ENCODE data around the gene FLRT2.

Gene FLRT2

DNA sequence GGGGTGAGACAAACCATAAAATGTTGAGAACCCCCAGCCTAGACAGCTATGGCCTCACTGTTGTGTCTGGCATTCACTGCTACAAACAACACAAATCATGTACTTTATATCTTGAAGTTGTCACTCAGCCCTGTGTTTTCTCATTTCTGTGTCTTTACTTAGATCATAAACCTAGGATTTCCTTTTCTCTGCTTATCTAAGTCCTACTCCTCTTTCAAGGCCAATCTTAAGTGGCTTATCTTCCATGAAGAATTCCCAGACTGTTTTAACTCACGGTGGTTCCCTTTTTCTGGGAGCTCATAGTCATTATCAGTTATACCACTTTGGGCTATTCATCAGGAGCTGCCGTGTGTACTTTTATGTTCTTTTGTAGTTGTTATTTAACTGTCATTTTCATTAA lies 42.1 kb downstream of the FLRT2 start:
- DNase-seq, result no peak

DNA sequence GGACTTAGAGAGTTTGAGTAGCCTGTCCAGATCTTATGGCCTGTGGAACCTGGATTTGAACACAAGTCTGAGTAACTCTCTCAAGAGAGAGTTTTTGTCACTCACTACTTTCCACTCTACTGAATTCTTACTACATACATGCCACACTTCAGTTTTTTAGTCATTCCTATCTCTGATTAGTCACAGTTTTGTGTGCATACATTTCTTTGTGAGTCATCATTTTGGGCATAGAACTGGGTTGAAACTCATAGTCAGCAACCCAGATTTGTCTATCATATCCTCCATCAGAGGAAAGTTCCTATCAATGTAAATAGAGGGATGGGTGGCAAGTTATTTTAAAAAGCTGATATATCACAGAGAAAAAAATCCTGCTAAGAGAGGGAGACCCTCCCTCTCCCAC lies 42.9 kb downstream of the FLRT2 start:
- no peak for DNase-seq

DNA sequence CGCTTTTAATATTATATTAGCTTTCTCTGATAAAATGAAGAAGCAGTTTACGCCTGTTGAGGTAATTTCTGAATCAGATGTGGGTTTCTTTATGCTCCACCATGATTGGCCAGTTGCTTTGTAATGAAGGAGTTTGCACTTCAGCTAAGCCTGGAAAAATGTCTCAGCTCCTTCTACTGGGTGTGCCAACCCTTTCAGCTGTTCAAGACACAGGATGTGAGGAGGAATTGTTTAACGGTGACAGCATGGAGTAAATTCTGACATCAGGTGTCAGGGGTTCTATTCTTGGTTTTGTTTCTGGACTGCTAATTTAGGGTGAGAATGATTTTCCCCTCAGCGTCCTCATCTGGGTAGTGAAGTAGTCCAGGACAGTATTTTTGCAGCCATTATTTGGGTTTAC lies 43.5 kb downstream of the FLRT2 start:
- DNase-seq, result no peak

DNA sequence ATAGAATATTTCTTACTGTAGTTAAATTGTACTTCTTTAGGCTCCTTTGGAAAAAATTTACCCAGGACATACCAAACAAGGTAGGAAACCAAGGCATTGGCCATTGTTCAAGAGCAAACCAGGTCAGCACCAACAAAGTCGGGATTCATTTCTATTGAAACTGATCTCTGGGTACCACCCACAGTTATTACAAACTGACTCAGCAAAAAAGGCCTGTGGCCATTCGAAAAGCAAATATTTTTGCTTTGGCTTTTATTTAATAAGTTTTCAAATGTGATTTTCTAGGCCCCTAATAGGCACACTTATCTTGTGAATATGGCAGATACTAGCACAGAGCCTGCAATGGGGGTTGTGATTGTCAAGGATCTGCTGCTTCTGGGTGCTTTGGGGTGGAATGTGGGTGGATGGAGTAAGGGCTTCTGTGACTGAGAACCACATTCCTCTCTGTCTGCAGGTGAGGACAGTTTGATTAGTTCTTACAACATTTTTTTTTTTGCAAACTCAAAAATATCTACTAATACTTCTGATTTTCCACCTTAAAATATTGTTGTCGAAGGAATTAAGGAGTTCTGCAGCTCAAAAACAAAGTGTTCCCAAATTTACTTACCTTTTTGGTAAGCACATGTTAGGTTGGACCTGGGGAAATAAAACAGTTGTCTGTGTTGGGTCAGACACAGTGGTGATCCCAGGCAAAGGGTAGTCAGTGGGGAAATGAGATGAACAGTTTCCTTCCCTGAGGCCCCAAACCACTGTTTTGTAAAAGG lies 45.1 kb downstream of the FLRT2 start:
- no peak for DNase-seq

DNA sequence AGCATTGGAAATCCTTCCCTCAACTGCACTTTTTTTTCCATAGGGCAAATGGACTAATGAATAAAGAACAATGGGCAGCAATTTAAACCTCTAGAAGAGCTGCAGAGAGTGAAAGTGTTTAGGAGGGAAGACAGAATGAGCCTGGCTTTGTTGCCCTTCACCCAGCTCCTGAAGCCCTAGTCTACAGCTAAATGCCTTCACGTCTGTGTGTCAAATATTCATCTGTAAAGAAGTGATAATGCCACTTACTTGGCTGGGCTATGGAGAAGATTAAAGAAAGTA lies 45.6 kb downstream of the FLRT2 start:
- no peak for DNase-seq

DNA sequence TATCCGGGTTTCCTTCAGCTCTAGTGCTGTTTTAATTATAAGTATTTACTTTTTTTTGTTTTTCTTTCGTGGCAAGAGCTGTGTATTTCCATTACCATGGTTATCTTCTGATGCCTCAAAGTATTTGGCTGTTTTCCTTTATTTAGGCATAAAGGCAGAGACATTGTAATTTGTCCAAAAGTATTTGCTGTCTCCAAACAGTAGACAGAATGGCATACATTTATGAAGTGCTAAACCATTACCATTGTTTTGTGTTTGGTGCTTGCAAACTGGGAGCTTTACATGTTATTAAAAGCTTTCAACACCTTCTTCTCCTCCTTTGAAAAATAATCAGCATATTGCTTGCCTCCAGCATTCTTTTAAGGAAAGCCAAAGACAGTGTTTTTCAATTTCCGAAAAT lies 46.3 kb downstream of the FLRT2 start:
- DNase-seq, result no peak

DNA sequence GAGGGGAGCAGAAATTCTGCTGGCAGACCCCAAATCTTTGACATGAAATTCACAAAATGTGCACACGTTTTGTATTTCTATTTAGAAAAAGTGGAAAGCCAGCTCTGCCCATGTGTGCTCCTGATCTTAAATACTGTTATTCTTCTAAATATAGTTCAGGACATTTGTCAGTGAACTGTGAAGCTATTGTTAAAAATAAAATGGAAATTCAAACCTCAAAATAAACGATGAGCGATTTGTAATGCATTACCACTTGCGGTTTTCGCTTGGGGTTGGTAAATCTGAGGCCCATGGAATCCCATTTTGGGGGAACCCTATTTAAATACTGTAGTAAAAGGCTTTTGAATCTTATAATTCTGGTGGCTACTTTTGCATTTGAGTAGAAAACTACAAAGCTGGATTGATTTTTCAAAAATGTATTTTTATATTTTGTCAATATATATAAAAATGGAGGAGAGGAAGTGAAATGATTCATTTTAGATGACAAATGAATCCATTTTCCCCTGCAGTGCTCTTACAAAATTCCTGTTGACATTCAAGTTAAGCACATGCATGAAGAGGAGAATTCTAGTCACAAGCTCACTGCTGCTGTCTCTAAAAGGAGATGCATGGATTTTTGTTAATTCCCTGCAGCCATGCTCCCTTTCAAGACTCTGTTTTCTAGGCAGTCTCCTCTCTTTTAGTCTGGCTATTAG lies 47.1 kb downstream of the FLRT2 start:
- no peak for DNase-seq

DNA sequence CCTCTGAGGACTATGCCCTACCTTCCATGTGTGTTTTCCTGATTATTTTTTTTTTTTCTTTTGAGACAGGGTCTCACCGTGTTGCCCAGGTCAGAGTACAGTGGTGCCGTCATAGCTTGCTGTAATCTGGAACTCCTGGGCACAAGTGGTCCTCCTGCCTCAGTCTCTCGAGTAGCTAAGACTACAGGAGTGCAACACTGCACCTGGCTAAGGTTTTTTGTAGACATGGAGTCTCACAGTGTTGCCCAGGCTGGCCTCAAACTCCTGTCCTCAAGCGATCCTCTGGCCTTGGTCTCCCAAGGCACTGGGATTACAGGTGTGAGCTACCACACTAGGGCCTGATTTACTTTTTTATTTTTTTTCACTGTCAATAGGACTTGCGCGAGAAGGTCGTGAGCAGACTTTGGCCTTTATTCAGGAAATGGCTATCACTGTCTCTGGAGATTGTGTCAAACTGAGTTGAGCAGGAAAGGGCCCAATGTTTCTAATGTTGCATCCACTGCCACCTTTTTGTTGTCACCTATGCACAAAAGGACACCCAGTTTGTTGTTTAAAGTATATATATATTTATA lies 47.7 kb downstream of the FLRT2 start:
- no peak for DNase-seq

DNA sequence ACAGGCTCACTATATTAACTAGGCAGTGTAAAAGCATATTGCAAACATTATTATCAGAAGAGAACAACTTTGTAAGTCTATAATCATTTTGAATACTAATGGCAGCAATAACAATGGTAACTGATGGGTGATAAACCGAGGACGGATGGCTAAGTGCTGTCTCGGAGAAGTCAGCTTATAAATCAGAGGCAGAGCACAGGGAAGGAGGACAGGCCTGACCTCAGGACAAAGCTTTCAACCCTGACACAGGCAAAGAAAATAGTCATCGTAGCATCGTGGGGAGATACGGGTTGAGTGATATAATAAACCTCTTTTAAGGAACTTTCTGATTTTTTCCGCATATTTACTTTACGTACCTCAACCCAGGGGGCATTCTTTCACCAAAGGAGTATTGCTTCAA lies 48.4 kb downstream of the FLRT2 start:
- DNase-seq, result no peak

DNA sequence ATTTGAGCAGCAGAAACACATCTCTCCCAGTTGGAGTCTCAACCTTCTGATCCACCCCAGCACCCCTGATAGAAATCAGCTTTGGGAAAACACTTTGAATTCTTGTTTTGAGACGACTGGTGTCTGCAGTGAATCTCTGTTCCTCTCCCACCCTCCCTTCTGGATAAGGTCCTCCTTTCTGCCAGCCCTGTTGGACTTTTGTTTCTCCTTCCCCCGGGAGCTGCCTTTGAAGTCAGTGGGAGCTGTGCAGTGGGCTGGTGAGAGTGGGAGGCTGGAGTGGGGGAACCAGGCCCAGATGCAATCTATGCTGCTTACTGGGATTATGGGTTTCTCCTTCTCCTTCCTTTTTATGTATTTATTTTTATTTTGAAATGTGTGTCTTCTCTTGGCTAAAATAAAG lies 49.0 kb downstream of the FLRT2 start:
- DNase-seq, result no peak

DNA sequence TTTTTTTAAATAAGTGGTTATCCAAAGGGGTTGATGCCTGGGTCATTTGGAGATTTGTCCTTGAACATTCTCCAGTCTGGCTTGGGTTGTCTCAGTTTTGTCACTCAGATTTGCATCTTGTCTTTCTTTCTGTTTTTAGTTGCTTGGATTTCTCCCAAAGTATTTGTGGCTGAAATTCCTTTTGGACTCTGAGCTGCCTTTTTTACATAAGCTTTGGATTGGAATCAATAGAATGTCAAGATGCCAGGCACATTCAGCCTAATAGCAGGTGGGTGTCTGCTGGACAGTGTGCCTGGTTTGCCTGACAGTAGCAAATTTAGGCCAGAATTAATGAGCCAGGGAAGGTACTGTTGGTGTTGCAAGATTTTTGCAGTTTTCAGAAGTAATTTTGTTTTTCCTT lies 50.0 kb downstream of the FLRT2 start:
- no peak for DNase-seq

DNA sequence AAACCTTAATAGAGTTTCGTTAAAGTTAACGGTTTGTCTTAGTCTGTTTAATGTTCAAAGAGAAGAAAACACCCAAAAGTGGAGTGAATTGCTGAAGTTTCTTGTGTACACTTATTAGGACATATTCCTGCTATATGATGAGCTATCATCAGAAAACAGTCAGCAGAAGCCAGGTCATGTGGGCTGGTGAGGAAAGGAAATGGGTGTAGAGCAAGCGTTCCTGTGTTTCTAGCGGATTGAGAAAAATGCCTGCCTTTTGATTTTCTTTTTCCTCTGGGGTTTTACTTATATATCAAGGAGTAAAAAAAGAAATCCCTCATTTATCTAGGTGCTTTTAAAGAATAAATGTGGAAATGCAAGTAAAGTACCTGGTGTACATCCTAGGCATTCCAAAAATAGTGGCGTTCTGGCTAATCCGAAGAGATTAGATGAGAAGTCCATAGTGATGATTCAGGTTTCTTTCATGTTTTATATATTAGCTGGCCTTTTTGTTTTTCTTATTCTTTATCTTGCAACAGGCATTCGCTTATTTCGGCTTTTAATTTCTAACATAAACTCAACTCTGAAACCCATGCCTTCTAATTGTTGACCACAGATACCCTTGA lies 50.7 kb downstream of the FLRT2 start:
- DNase-seq, result no peak

DNA sequence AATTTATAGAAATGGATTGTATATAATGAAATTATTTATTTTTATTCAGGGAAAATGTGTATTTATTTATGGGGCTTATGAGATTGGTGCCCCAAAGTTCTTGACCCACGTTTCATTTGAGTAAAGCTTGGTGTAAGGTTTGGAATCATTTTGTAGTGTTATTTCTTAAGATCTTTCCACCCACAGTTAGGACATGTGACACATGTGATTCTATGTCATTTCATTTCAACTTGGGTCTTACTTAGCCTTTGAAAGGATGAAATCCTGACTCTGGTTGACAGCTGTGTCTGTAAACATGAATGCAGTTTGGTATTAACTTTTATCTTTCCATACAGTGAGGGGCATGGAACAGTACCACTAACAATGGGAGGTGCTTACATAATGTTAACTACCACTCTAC lies 51.7 kb downstream of the FLRT2 start:
- no peak for DNase-seq

DNA sequence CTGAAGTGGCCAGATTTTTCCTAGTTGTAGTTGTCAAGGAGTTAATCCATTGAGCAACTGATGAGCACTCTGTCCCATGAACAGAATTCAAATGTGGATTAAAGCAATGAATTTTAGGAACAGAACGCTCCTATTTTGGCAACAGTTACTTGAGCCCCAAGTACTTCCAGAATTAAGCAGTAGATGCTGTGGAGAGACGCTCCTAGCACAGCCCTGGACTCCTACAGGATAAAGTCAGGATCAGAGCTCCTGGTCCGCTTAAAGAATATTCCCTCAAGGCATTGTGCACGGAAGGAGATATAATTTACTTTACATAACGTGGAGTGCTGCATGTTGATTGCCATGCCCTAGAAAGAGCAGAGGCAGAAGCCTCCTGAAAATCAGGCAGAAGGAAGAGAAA lies 53.4 kb downstream of the FLRT2 start:
- no peak for DNase-seq

DNA sequence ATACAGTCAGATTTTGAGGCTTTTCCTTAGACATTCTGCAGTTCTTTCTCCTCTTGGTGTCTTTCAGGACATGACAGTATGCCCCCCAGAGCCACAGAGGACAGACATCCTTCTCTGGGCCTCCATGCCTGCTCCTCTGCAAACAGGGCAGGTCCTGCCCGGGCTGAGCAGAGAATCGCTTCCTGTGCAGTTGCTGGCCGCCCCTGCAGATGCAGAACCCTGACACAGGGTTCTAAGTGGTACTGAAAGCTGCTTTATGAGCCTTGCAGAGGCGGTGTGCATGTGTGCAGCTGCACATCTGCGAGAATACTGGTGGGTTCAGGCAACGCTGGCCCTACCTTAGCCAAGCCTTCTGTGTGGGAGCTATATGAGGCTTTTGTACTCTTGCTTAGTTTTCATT lies 54.5 kb downstream of the FLRT2 start:
- DNase-seq, result no peak

DNA sequence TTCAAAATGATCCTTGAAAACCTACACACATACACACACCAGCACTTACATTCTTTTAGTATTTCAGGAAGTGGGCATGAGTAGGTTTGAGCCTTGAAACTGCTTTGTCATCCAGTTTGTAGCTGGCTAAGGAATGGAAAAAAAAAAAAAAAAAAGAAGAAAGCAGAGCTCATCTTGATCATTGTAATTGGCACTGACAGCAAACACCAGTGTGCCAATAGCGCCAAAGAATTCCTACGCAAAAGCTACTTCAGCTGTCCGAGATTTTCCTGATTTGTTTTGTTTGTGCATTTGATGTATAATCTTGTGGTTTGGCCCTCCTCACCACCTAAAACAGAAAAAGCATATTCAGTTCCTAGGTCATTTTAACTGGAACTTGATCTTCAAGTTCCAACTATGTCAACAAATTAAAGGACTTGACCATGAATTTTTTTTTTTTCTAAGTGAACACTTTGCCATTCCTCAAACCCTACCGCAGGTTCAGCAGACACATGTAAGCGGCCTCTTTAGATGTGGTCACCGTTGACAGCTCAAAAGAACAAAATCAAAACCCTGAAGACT lies 57.3 kb downstream of the FLRT2 start:
- no peak for DNase-seq

DNA sequence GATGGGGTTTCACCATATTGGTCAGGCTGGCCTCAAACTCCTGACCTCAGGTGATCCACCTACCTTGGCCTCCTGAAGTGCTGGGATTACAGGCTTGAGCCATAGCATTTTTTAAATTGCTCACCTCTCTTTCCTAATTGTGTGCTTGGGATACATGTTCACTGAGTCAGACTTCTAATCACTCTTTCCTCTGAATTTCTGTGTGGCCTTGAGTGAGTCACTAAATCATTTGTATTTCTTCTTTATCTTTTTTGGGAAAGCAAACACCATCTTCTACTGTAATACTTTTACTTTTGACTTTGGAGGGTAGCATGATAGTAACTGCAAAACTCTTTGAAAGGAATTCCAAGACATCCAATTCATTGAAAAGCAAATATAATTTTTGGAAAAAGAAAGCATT lies 60.8 kb downstream of the FLRT2 start:
- no peak for DNase-seq

DNA sequence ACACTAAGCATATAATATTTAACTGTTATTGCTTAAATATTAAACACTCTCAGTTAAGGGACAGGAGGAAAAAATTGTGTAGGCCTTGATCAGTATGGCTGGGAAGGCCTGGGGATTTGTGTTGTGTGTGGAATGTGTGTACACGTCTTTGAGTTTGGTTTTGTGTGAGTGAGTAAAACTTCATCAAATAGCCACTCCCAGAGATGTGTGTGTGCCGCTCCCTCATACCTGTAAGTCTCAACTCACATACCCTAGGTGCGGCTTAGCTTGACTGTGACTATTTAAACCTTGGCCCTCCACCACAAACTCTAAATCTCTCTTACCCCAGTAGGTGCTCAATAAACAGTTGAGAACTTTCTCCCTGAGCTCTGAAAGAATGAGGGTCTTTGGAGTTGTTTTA lies 64.3 kb downstream of the FLRT2 start:
- no peak for DNase-seq

DNA sequence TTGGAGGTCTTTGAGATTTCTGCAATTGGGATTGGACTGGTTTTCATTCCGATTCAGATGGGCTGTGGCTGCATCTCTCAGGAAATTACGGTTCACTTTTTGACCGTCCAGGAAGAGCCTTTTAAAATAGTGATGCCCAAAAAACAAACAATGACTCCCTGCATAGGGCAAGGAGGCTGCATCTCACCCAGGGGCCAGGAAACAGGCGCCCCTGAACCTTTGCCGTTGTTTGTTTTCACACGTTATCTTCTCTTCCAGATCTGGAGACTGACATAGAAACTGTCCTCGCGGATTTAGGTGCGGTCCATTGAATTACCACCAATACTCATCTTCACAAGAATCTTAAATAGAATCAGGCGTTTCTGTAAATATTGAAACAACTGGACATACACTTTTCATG lies 66.0 kb downstream of the FLRT2 start:
- DNase-seq, result no peak

DNA sequence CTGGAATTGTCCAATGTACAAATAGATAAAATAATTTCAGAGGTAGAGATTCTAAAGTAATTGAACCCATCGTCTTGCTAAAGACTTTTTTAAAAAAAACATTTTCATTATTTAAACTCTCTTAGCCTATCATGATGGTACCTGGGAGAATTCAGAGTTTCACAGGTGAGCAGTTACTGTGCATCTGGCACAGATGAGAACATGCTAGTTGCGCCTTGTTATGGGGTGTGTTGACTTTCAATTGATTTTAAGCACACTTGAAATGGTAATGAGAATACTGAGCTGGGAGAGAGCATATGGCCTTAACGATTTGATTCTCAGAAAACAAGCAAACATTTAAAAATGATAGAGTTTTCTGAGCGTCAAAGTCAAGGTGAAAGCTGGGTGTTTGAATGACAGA lies 66.6 kb downstream of the FLRT2 start:
- no peak for DNase-seq

DNA sequence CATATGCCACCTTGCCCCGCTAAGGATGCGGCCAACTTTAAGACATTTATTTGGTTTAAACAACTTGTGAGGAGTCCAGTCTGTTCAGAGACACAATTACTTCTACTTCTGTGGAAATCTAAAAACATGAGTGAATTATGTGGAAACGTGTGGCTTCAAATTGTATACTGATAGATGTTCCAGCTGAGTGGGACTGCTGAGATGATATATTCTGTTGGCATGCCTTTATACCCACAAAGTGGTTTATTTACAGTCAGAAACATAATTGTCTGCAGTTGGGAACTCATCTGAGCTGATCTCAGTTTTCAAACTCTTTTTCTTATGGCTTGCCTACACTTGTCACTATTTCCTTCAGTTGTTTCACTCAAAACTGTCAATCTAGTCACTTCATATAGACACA lies 67.8 kb downstream of the FLRT2 start:
- no peak for DNase-seq

DNA sequence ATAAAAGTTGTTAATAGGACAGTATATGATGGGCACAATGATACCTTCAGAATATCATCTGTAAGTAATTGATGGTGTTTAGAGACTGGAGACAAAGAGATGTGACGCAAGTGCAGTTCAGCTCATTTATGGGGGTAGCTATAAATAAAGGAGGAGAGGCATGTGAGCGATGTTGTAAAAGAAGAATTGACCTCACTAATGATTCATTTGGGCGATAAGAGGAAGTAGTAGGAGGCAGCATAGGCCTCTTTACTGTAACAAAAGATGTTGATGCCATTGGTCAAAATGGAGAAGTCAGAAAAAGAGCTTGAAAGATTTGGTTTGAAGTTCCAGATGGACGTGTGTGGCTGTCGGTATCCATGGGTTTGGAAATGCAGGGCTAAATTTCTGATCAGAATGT lies 70.0 kb downstream of the FLRT2 start:
- DNase-seq, result no peak

DNA sequence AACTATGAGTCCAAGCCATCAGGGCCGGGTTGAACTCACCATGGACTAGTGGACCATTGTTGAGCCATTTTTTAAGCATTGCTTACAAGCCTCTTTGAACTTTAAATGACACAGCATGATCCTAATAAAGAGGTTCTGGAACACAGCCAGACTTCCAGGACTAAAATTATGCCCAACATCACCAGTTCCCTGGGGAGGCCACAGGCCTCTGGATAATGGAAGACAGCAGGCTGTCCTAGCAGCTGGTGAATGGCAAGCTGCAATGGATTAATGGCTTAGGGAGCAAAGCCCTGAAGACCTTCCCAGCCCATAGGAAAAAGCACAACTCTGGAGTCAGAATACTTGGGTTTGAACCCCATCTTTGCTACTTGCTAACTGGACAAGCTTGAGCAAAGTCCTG lies 71.3 kb downstream of the FLRT2 start:
- no peak for DNase-seq

DNA sequence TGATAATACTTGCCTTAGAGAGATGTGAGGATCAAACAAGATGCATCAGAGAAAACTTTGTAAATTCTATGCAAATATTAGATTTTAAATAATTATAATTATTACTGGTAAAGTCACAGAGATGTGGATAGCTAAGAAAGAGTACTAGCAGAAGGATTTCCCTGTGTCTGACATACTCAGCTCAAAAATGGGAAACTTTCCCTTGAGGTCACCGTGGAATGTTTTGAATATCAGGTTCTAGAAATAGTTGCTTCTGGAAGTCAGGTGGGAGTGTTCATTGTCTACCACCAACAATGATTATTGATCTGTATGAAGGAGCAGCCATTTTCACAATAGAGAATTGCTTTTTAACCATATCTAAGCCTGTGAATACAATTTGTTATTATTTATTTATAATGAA lies 71.7 kb downstream of the FLRT2 start:
- DNase-seq, result no peak
